ENCODE data around the gene KMT2B.

- TF ChIP-seq CTCF (IDR thresholded peaks at IDR 0.05) (no peak), POLR2A (IDR thresholded peaks at IDR 0.05) (no peak)
Measured at GRCh38 chr19:35785339-35785627, 67.5 kb downstream of the KMT2B start.

Data from uterus (tissue), 2 donors.